ENCODE measurements around the gene SLC22A5.

- no peak for TF ChIP-seq CTCF (IDR thresholded peaks at IDR 0.05)
- TF ChIP-seq EZH2 (IDR thresholded peaks at IDR 0.05; ENCODE audit: borderline replicate concordance, insufficient read depth, low read depth, low read length, poor library complexity, severe bottlenecking), result no peak
Observed at GRCh38 chr5:132422720-132423437, 53.4 kb downstream of the SLC22A5 start.
